C4-2B (cell line): ENCODE data around the gene MSRB2.

Experiments
- CTCF ChIP-seq: fragments of 450-650 bp; conservative IDR thresholded peaks from 2 replicates; pipeline ENCODE4 v1.5.1; 2017; ENCODE audit warnings: mild to moderate bottlenecking
- ZFX ChIP-seq: fragments of 450-650 bp; IDR thresholded peaks from 2 replicates; pipeline ENCODE4 v1.6.1; 2017

GRCh38 chr10:23148214-23148613 is 52.8 kb downstream of the MSRB2 start:
- TF ChIP-seq CTCF = no peak
- no peak for TF ChIP-seq ZFX
